OCI-LY3 (cell line): ENCODE measurements around the gene CYBB.

Experiments
- H2AFZ ChIP-seq: fragments of 200-600, 300-600 bp; shearing (Covaris generic); 2 replicates; pipeline ENCODE4 v1.6.0; 2014; ENCODE audit warnings: antibody characterized with exemption, low read depth, low read length
- H3K27ac ChIP-seq: fragments of 200-600, 300-600 bp; sonication (generic); 2 replicates; pipeline ENCODE4 v1.5.1; 2014; ENCODE audit warnings: mild to moderate bottlenecking, low read length, moderate library complexity, mixed read lengths
- H3K27me3 ChIP-seq: fragments of 200-600, 300-600 bp; sonication (generic); 2 replicates; pipeline ENCODE4 v1.6.1; 2014; ENCODE audit warnings: low read depth, low read length, mixed read lengths
- H3K36me3 ChIP-seq: fragments of 200-600, 300-600 bp; sonication (generic); replicated peaks from 2 replicates; pipeline ENCODE3; 2014; ENCODE audit warnings: low read depth, low read length, mixed read lengths
- H3K4me1 ChIP-seq: fragments of 300-600, 200-600 bp; sonication (generic); 2 replicates; pipeline ENCODE4 v1.6.1; 2014; ENCODE audit warnings: low read length, mixed read lengths
- H3K4me2 ChIP-seq: fragments of 200-600, 300-600 bp; sonication (generic); 2 replicates; pipeline ENCODE4 v1.6.1; 2014; ENCODE audit warnings: low read length, mixed read lengths
- H3K4me3 ChIP-seq: fragments of 300-600, 200-600 bp; sonication (generic); 2 replicates; pipeline ENCODE4 v1.5.1; 2014; ENCODE audit warnings: antibody characterized with exemption, mild to moderate bottlenecking, low read length, moderate library complexity
- H3K79me2 ChIP-seq: fragments of 300-600, 200-600 bp; shearing (Covaris generic); 2 replicates; pipeline ENCODE4 v1.6.1; 2014; ENCODE audit warnings: mild to moderate bottlenecking, low read length, mixed read lengths
- H3K9ac ChIP-seq: fragments of 300-600, 200-600 bp; shearing (Covaris generic); 2 replicates; pipeline ENCODE4 v1.6.0; 2014; ENCODE audit warnings: mild to moderate bottlenecking, low read length, moderate library complexity
- H3K9me3 ChIP-seq: fragments of 200-600, 300-600 bp; shearing (Covaris generic); 2 replicates; pipeline ENCODE4 v1.6.1; 2014; ENCODE audit warnings: low read length, mixed read lengths; ENCODE audit not compliant: insufficient read depth
- H4K20me1 ChIP-seq: fragments of 200-600, 300-600 bp; sonication (generic); 2 replicates; pipeline ENCODE4 v1.6.1; 2016; ENCODE audit warnings: low read length, mixed read lengths; ENCODE audit not compliant: insufficient read depth
- EZH2phosphoT487 ChIP-seq: fragments of 200-600 bp; shearing (Covaris generic); IDR thresholded peaks from 2 replicates; pipeline ENCODE4 v1.6.1; 2018; ENCODE audit warnings: antibody characterized with exemption, mixed run types, low read depth
- TF ChIP-seq, protein P1 (sequence below): fragments of 200-600, 300-600 bp; sonication (generic); IDR thresholded peaks from 2 replicates; pipeline ENCODE4 v1.5.1; 2014; ENCODE audit warnings: antibody characterized with exemption, low read length, low read depth

The CYBB gene

DNA sequence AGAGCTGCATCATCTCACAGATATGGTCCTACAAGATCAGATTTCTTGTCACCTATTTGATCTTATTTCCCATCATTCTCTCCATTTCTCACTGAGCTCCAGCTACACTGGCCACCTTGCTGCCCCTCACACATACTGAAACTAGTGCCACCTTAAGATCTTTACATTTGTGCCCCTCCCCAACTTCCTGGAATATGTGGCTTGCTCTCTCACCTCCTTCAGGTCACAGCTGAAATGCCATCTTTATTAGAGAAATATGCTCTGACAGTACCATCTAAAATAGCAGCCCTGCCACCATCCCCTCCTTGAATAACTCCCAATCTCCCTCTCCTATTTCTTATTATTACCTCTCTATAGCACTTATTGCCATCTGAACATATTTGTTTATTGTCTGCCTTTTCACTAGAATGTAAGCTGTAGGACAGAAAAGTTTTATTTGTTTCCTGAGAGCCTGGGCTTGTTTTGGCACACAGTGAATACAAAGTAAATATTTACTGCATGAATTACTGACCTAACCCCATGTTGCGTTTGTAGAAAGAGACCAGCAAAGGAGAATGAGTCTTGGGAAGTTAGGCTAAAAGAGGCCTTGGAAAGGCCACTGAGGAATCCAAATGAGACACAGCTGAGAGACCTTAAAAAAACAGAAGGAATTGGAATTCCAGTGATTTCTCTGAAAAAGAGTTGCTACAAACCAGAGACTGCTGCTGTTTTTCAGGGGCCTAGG, 44.8 kb downstream of the CYBB start:
- H3K36me3 ChIP-seq: no peaks in the 10 kb centered on the region
- no peaks in the 10 kb centered on the region for H3K27me3 ChIP-seq
- no peaks in the 10 kb centered on the region for H3K9me3 ChIP-seq
- no peak overlapping the region for H3K4me3 ChIP-seq
- peaks cover 46% of the 10 kb centered on the region for H3K4me1 ChIP-seq
- H3K79me2 ChIP-seq: no peaks in the 10 kb centered on the region
- peak overlapping the region; percentile 52 for H3K9ac ChIP-seq
- H3K27ac ChIP-seq: peak overlapping the region; percentile 25; the same call in 1 of the 2 replicates
- peak overlapping the region; percentile 3; the same call in 1 of the 2 replicates for H2AFZ ChIP-seq
- TF ChIP-seq EZH2phosphoT487: no peak
- TF ChIP-seq, protein P1, sequence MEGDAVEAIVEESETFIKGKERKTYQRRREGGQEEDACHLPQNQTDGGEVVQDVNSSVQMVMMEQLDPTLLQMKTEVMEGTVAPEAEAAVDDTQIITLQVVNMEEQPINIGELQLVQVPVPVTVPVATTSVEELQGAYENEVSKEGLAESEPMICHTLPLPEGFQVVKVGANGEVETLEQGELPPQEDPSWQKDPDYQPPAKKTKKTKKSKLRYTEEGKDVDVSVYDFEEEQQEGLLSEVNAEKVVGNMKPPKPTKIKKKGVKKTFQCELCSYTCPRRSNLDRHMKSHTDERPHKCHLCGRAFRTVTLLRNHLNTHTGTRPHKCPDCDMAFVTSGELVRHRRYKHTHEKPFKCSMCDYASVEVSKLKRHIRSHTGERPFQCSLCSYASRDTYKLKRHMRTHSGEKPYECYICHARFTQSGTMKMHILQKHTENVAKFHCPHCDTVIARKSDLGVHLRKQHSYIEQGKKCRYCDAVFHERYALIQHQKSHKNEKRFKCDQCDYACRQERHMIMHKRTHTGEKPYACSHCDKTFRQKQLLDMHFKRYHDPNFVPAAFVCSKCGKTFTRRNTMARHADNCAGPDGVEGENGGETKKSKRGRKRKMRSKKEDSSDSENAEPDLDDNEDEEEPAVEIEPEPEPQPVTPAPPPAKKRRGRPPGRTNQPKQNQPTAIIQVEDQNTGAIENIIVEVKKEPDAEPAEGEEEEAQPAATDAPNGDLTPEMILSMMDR: no peak
- no peaks in the 10 kb centered on the region for H4K20me1 ChIP-seq
- H3K4me2 ChIP-seq: peak overlapping the region; percentile 48

DNA sequence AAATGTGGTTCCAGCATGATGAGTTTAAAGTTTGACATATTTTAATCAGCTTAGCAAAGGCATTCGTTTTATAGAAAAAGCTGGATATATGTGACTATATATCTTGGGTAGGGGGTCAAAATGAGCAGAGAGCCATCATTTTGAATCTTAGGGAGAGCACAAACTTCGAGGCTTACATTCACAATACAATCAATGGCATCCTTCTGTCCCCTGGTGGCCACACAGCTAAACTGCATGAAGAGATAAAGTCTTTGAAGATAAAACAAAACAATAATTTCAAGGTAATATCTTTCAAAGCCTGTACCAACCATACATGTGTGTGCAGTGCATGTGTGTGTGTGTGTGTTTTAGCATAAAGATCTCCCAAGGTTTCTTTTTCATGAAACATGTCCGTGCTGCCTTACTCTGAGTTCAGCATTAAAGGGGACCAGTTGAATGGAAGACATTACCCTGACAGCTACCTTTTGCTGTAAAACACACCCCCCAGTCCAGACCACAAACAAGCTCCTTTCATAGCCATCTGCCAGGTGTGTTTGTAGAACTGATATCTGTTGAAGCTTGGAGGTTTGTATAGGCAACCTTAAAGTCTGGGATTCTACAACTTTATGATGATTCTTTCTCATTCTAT, 45.5 kb downstream of the CYBB start:
- H3K27ac ChIP-seq: peak overlapping the region; percentile 25; the same call in 1 of the 2 replicates
- no peak overlapping the region for H3K4me3 ChIP-seq
- TF ChIP-seq EZH2phosphoT487: no peak
- TF ChIP-seq, protein P1: peak; percentile 82
- peaks cover 42% of the 10 kb centered on the region for H3K4me1 ChIP-seq
- no peaks in the 10 kb centered on the region for H4K20me1 ChIP-seq
- no peaks in the 10 kb centered on the region for H3K9me3 ChIP-seq
- peak overlapping the region; percentile 52 for H3K9ac ChIP-seq
- H2AFZ ChIP-seq: peak overlapping the region; percentile 57; the same call in 1 of the 2 replicates
- H3K27me3 ChIP-seq: no peaks in the 10 kb centered on the region
- H3K36me3 ChIP-seq: no peaks in the 10 kb centered on the region
- peak overlapping the region; percentile 48 for H3K4me2 ChIP-seq
- H3K79me2 ChIP-seq: no peaks in the 10 kb centered on the region

DNA sequence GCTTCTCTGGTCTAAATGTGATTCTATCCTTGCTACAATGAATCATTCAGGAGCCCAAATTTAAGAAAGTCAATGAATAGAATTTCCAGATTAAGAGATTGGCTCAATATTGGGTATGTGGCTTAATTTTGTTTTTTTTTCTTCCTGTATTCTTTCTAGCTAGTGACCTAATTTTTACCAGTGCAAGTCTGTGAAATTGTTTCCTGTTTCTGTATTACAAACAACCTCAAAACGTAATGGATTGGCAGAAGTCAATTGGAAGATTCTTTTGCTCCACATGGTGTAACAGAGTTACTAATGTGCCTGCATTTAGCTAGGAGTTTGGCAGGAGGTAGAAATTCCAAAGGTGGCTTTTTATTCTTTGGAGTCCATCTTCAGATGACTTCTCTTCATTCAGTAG, 49.9 kb downstream of the CYBB start:
- Histone ChIP-seq H2AFZ (no peak overlapping the region), H3K4me2 (no peak overlapping the region), H3K9me3 (no peaks in the 10 kb centered on the region), H3K4me3 (no peak overlapping the region), H3K9ac (no peak overlapping the region), H3K79me2 (no peaks in the 10 kb centered on the region), H3K27ac (no peak overlapping the region), H3K36me3 (no peaks in the 10 kb centered on the region), H3K27me3 (no peaks in the 10 kb centered on the region), H3K4me1 (peaks cover 13% of the 10 kb centered on the region), H4K20me1 (no peaks in the 10 kb centered on the region)
- TF ChIP-seq, protein P1: no peak
- no peak for TF ChIP-seq EZH2phosphoT487

DNA sequence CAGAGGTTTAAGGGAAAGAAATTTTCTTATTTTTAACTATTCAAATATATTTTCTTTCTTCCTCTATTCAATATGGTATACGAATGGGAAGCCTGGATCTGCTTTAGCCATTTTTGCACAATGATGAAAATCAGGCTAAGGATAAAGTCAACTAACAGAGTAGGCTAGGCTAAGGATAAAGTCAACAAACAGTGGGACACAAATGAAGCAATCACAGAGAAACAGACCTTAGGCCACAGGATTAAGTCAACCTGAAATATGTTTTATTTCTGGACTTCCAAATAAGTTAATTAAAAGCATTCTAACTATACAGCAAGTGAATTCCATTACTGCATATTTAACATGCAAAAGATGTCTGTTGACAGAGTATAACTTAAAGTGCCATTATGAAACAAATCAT, 50.5 kb downstream of the CYBB start:
- Histone ChIP-seq H3K27ac (no peak overlapping the region), H3K36me3 (no peaks in the 10 kb centered on the region), H3K4me3 (no peak overlapping the region), H3K79me2 (no peaks in the 10 kb centered on the region), H3K4me1 (peaks cover 15% of the 10 kb centered on the region), H2AFZ (no peak overlapping the region), H3K9me3 (no peaks in the 10 kb centered on the region), H3K27me3 (no peaks in the 10 kb centered on the region), H3K9ac (no peak overlapping the region), H4K20me1 (no peaks in the 10 kb centered on the region), H3K4me2 (no peak overlapping the region)
- TF ChIP-seq EZH2phosphoT487: no peak
